HepG2 (cell line): Measurements from ENCODE around the gene DNAJC8. TPM values are rescaled to one million over a fixed set of nuclear protein-coding genes. Genes with fewer than 3 reads are reported as not detected.

Experiments used
- ARID3A ChIP-seq: IDR thresholded peaks from 2 replicates; pipeline ENCODE4 v1.6.1; 2012; ENCODE audit warnings: low read depth, low read length, improper control_type of control experiment
- BCLAF1 ChIP-seq: fragments of 450-650 bp; IDR thresholded peaks from 2 replicates; pipeline ENCODE4 v1.6.1; 2017; ENCODE audit warnings: mild to moderate bottlenecking
- BHLHE40 ChIP-seq: IDR thresholded peaks from 2 replicates; pipeline ENCODE4 v1.6.1; 2011; ENCODE audit warnings: low read length, improper control_type of control experiment
- ERF ChIP-seq: IDR thresholded peaks from 2 replicates; pipeline ENCODE4 v1.6.1; 2018; ENCODE audit warnings: missing biosample characterization, missing genetic modification reagents
- ESRRA ChIP-seq: sonication (generic); formaldehyde crosslinking; IDR thresholded peaks from 2 replicates; pipeline ENCODE4 v1.5.1; 2020; ENCODE audit warnings: mild to moderate bottlenecking, low read depth, missing genetic modification reagents
- HDAC6 ChIP-seq: fragments of 200-600 bp; sonication (generic); IDR thresholded peaks from 2 replicates; pipeline ENCODE4 v1.7.0; 2017; ENCODE audit warnings: mild to moderate bottlenecking, antibody characterized with exemption, low read length, low read depth
- ISL2 ChIP-seq: sonication (generic); formaldehyde crosslinking; IDR thresholded peaks from 2 replicates; pipeline ENCODE4 v1.5.0; 2020; ENCODE audit warnings: missing genetic modification reagents
- PATZ1 ChIP-seq: sonication (generic); formaldehyde crosslinking; IDR thresholded peaks from 2 replicates; pipeline ENCODE4 v1.4.0; 2020; ENCODE audit warnings: missing genetic modification reagents
- SETDB1 ChIP-seq: sonication (generic); formaldehyde crosslinking; IDR thresholded peaks from 2 replicates; pipeline ENCODE4 v1.5.1; 2020; ENCODE audit warnings: missing genetic modification reagents, mild to moderate bottlenecking, borderline replicate concordance
- SNAPC4 ChIP-seq: sonication (generic); formaldehyde crosslinking; IDR thresholded peaks from 2 replicates; pipeline ENCODE4 v1.4.0; 2020; ENCODE audit warnings: mild to moderate bottlenecking, missing genetic modification reagents
- TBX3 ChIP-seq: fragments of 450-650 bp; IDR thresholded peaks from 2 replicates; pipeline ENCODE4 v1.6.1; 2017; ENCODE audit warnings: antibody characterized with exemption, mild to moderate bottlenecking, inconsistent platforms, borderline replicate concordance
- THRA ChIP-seq: sonication (generic); formaldehyde crosslinking; IDR thresholded peaks from 2 replicates; pipeline ENCODE4 v1.4.0; 2020; ENCODE audit warnings: missing genetic modification reagents, borderline replicate concordance
- ZBTB38 ChIP-seq: sonication (generic); formaldehyde crosslinking; IDR thresholded peaks from 2 replicates; pipeline ENCODE4 v1.5.1; 2020; ENCODE audit warnings: mild to moderate bottlenecking, missing genetic modification reagents
- ZNF101 ChIP-seq: sonication (generic); formaldehyde crosslinking; IDR thresholded peaks from 2 replicates; pipeline ENCODE4 v1.4.0; 2020; ENCODE audit warnings: mild to moderate bottlenecking, low read depth, missing genetic modification reagents, borderline replicate concordance
- ZNF564 ChIP-seq: sonication (generic); formaldehyde crosslinking; IDR thresholded peaks from 2 replicates; pipeline ENCODE4 v1.8.1; 2023; ENCODE audit warnings: mild to moderate bottlenecking, missing genetic modification reagents
- ZNF616 ChIP-seq: sonication (generic); formaldehyde crosslinking; IDR thresholded peaks from 2 replicates; pipeline ENCODE4 v1.5.0; 2020; ENCODE audit warnings: low read depth, mild to moderate bottlenecking, missing genetic modification reagents
- polyA plus RNA-seq, 8 experiments: library from polyadenylated mRNA; depleted of rRNA in 3 of 8; stranded (reverse) in 7 of 8; unstranded in 1 of 8; fragments of >200 nt; fragmentation: Illumina TruSeq in 4 of 8; extraction: Trizol in 4 of 8; gene quantifications; 2 replicates each; pipeline versions ENCODE4 v1.2.1 to v1.2.3, GENCODE V29; 2011 to 2016; ENCODE audit warnings: low read depth in 4 of 8, missing spikeins in 1 of 8, mixed read lengths in 1 of 8; ENCODE audit not compliant: insufficient read depth in 1 of 8
- total RNA-seq, 5 experiments: library from RNA; depleted of rRNA; stranded (reverse); fragments of >200 nt; fragmentation: Illumina TruSeq; extraction: Trizol; gene quantifications; 2 replicates each; pipeline ENCODE4 v1.2.3, GENCODE V29; 2016; ENCODE audit warnings: low read depth in 1 of 5

Gene DNAJC8
- total and polyA plus RNA-seq, 2 of the 13 experiments (the other 11 are each of a cell fraction or from before 2014, with no cell fraction given) = 54.5 to 126 TPM

- no peak for TF ChIP-seq ZNF616 (CRISPR knock-in tag)
- no peak for TF ChIP-seq TBX3
- TF ChIP-seq THRA (CRISPR knock-in tag) = no peak
- TF ChIP-seq ISL2 (CRISPR knock-in tag) = peak; percentile 46; the same call in 1 of the 2 replicates
- peak; percentile 48; the same call in 1 of the 2 replicates for TF ChIP-seq ERF (CRISPR knock-in tag)
- TF ChIP-seq ZNF101 (CRISPR knock-in tag) = no peak
- no peak for TF ChIP-seq SNAPC4
- no peak for TF ChIP-seq ESRRA (CRISPR knock-in tag)
- 0 out of 2 replicates have a peak, but pooled peaks have one; percentile 19 for TF ChIP-seq ARID3A
- TF ChIP-seq ZNF564 = peak; percentile 82
- no peak for TF ChIP-seq HDAC6
- TF ChIP-seq BCLAF1 = no peak
- TF ChIP-seq ZBTB38 (CRISPR knock-in tag) = no peak; the same call in 1 of the 2 replicates
- TF ChIP-seq PATZ1 (CRISPR knock-in tag) = no peak; the same call in 1 of the 2 replicates
- no peak for TF ChIP-seq BHLHE40
- no peak for TF ChIP-seq SETDB1 (CRISPR knock-in tag)
These were observed 26.6 kb upstream of the DNAJC8 start, which contains the start of gene SESN2 (continued) for GRCh38 chr1:28259252-28259933.
